ENCODE measurements around the gene DPY19L2.
"Not testable (repeated sequence)": the region's sequence is repeated elsewhere in the genome, so short reads cannot be mapped to it uniquely, and the experiment has no call there.

DNA sequence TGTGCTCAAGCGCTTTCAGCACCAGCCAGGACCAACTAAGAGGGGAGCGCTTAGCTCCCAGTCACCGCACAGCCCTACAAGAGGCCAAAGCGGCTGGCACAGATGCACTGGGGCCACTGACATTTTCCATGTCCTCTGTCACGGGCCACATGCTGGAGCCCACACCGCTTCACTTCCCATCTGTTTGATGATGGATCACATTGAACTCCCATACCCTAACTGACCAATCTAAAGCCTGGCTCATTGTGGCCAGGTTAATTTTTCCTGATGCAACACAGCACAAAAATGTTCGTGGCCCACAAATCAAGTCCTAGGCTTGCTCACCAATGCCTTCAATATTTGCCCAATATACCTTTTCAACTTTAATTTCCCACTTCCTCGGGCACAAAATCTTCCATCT, 1.1 kb upstream of the DPY19L2 start:
- TF ChIP-seq, protein P1, sequence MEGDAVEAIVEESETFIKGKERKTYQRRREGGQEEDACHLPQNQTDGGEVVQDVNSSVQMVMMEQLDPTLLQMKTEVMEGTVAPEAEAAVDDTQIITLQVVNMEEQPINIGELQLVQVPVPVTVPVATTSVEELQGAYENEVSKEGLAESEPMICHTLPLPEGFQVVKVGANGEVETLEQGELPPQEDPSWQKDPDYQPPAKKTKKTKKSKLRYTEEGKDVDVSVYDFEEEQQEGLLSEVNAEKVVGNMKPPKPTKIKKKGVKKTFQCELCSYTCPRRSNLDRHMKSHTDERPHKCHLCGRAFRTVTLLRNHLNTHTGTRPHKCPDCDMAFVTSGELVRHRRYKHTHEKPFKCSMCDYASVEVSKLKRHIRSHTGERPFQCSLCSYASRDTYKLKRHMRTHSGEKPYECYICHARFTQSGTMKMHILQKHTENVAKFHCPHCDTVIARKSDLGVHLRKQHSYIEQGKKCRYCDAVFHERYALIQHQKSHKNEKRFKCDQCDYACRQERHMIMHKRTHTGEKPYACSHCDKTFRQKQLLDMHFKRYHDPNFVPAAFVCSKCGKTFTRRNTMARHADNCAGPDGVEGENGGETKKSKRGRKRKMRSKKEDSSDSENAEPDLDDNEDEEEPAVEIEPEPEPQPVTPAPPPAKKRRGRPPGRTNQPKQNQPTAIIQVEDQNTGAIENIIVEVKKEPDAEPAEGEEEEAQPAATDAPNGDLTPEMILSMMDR (conservative IDR thresholded peaks at IDR 0.05): not testable (repeated sequence)
- not testable (repeated sequence) for TF ChIP-seq EZH2 (IDR thresholded peaks at IDR 0.05; ENCODE audit: low read depth)
